GDM1 (cell line): ENCODE data around the gene PILRA.

Experiments used
- DNase-seq: peaks from one replicate; lab custom pipeline; 2025; lab: John Stamatoyannopoulos, UW

The PILRA gene

GRCh38 chr7:100411101-100411500 lies 37.8 kb downstream of the PILRA start:
- no peak for DNase-seq

DNA sequence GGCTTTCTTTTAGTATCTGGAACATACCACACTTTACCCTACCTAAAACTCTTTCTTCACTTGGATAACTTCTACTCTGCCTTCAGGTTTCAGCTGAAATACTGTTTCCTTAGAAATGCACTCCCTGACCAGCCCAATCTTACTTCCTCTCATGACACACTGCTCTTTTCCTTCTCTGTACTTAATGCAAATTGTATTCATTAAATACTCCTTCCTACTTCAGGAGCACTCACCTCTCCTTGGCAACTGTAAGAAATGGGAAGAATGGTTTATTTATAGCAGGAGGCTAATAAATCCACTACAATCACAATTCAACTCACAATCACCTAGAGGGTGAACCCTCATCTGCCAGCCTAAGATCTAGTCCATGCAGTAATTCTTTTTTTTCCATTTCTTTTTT lies 40.1 kb downstream of the PILRA start:
- no peak for DNase-seq

- DNase-seq, result no peak
Observed at GRCh38 chr7:100413889-100414288, 40.6 kb downstream of the PILRA start.

- no peak for DNase-seq
Observed at GRCh38 chr7:100415448-100415847, 42.2 kb downstream of the PILRA start.

DNA sequence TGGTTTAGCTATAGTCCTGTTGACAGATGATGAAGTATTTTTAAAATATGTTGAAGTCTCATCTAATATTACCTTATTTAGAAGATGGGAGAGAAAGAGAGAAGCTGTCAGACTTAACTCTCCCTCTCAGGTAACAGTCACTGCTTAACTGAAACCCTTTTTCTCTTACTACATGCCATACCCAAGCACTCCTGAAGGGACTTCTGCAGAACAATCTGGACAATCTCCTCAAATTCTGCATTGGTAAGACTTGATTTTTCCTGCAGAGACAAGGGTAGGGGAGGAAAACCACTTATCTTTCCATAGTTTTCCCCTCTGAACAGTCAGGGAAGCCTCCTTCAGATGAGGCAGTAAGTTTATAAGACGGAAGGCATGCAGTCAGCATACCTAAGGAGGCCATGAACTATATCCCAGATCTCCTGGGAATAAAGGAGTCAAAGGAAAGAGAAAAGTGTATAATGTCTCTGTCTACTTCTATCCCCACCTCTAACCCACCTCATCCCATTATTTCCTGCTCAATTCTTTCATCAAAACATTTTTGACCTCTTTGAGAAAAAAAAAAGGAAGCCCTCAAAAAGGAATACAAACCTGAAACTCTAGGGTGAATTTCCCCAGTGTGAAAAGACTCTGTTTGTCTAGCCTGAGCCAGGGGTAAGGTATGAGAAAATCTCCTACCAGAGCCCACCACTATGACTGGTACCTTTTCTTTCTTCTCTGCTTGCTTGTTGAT lies 45.8 kb downstream of the PILRA start:
- DNase-seq, result no peak

DNA sequence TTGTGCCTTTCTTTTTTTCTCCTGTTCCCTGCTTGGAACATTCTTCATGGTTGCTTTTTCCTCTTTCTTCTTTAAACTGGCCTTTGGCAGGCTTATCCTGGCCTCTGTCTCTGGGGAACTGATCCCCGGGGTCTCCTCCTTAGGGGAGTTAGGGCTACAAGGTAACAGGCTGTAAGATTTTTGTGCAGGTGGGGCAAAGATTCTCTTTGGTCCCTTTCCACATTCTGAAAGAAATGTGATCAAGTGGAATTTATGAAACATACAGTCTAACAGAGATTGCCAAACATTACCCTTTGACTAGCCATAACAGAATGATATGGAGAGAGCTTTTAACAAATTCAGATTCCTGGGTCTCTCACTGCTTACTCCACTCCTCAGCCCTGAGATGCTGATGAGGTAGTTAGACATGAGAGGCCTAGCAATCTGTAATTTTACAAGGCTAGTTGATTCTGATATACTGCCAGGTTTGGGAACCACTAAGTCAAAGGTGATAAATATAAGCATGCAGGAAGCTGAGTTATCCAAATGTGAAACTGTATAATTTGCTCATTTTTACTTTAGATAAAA lies 46.5 kb downstream of the PILRA start:
- no peak for DNase-seq

DNA sequence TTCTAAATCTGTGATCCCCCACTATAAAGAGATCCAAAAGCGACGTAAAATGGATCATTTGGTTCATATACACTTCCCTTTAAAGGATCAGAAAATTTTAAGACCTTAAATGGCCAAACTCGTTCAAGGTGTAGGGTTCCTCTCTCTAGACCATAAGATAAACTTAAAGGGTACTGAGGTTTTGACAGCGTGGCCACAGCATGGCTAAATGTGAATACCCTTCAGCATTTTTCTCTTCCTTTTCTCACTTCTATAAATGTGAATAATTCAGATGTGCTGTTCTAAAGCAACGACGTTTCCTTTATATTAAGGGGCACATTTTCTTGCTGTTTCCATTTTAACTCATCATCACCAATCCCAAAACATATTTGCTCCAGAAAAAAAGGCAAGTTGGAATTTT lies 50.0 kb downstream of the PILRA start:
- no peak for DNase-seq

DNA sequence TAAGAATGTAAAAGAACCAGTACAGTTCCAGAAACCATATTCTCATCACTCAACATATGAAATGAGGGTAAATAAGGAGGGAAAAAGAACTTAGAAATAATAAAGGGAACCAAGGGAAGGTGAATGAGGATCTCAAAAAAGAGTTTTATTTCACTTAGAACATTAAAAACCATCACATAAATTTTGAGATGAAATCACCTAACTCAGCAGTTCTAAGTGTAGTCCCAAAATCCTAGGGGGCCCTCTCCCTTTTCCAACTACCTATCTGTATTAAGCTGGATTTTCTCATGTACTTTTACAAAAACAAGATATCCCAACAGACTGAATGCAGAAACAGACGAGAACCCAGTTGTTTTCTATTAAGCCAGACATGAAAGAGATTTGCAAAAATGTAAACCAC lies 52.1 kb downstream of the PILRA start:
- DNase-seq, result no peak

GRCh38 chr7:100426516-100426915 lies 53.2 kb downstream of the PILRA start:
- DNase-seq, result no peak

- no peak for DNase-seq
Observed at GRCh38 chr7:100427762-100428198, 54.5 kb downstream of the PILRA start.

GRCh38 chr7:100428199-100428966 lies 55.1 kb downstream of the PILRA start, which contains the start of gene ZCWPW1:
Gene ZCWPW1, minus strand, starts transcription at chr7:100428703. Its CDS starts 8,054 bp downstream, at chr7:100420649.
- peak; percentile 94 for DNase-seq

GRCh38 chr7:100428967-100429636 lies 55.8 kb downstream of the PILRA start:
- DNase-seq, result peak; percentile 100

GRCh38 chr7:100429637-100430492 lies 56.6 kb downstream of the PILRA start, which contains the start of gene MEPCE:
Gene MEPCE, plus strand, starts transcription at chr7:100429831. Its CDS starts 188 bp downstream, at chr7:100430019.
- DNase-seq, result peak; percentile 87

DNA sequence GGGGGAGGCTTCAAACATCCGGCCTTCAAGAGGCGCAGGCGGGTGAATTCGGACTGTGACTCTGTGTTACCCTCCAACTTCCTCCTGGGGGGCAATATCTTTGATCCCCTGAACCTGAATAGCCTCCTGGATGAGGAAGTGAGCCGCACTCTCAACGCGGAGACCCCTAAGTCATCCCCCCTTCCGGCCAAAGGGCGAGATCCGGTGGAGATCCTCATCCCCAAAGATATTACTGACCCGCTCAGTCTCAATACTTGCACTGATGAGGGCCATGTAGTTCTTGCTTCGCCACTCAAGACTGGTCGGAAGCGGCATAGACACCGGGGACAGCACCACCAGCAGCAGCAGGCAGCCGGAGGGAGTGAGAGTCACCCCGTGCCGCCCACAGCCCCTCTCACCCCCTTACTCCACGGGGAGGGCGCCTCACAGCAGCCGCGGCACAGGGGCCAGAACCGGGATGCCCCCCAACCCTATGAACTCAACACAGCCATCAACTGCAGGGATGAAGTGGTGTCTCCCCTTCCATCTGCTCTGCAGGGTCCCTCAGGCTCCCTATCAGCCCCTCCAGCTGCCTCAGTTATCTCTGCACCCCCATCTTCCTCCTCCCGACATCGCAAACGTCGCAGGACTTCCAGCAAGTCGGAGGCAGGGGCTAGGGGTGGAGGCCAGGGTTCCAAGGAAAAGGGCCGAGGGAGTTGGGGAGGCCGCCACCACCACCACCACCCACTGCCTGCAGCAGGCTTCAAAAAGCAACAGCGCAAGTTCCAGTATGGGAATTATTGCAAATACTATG lies 57.4 kb downstream of the PILRA start:
- no peak for DNase-seq

GRCh38 chr7:100431286-100431735 lies 58.0 kb downstream of the PILRA start:
- DNase-seq, result no peak

- DNase-seq, result no peak
Observed at GRCh38 chr7:100432053-100432452, 58.8 kb downstream of the PILRA start.

- DNase-seq, result no peak
Observed at GRCh38 chr7:100432621-100433275, 59.5 kb downstream of the PILRA start.

- no peak for DNase-seq
Observed at GRCh38 chr7:100433276-100433591, 59.9 kb downstream of the PILRA start.

GRCh38 chr7:100433592-100434296 lies 60.5 kb downstream of the PILRA start:
- no peak for DNase-seq
